Effector CD8-positive, alpha-beta T cell (primary cell): ENCODE results near the gene IGFL2.
"Not testable (repeated sequence)": the region's sequence is repeated elsewhere in the genome, so short reads cannot be mapped to it uniquely, and the experiment has no call there.

Experiments used
- DNase-seq: peaks from one replicate; lab custom pipeline; 2025; lab: John Stamatoyannopoulos, UW

The IGFL2 gene

GRCh38 chr19:46142294-46142693 is 5.7 kb upstream of the IGFL2 start:
- no peak for DNase-seq

GRCh38 chr19:46144756-46145155 is 3.3 kb upstream of the IGFL2 start:
- no peak for DNase-seq

GRCh38 chr19:46147166-46147740 is 785 bp upstream of the IGFL2 start:
- DNase-seq, result no peak

DNA sequence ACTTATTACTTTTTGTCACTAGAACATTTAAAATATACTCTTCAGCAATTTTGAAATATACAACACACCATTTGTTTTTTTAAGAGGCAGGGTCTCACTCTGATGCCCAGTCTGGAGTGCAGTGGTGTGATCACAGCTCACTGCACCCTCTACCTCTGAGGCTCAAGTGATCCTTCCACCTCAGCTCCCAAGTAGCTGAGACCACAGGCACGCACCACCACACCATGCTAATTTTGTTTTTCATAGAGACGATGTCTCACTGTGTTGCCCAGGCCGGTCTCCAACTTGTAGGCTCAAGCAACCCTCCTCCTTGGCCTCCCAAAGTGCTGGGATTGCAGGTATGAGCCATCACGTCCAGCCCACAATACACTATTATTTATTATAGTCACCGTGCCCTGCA is 2.6 kb downstream of the IGFL2 start:
- no peak for DNase-seq

DNA sequence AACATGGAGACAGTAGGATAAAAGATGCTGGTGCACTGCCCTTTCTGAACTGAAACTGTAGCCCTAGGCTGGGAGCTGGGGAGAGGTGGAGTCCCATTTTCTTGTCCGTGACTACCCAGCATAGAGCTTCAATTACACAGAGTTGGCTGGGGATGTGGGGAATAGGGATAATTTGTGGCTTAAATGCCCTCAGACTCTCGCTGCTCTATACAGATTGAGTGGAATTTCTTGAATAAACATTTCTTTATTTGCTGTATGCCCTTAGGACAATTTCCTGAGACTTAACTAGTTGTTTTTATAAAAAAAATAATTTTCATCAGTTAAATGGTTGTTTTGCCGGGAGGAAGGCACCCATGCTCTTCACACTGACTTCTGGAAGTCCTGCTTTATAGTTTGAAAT is 7.2 kb downstream of the IGFL2 start:
- no peak for DNase-seq

GRCh38 chr19:46159418-46160232 is 11.6 kb downstream of the IGFL2 start:
- DNase-seq, result no peak

GRCh38 chr19:46160233-46160775 is 12.3 kb downstream of the IGFL2 start:
- DNase-seq, result no peak

- DNase-seq, result not testable (repeated sequence)
Measured at GRCh38 chr19:46161642-46162257, 13.7 kb downstream of the IGFL2 start.

GRCh38 chr19:46162731-46163130 is 14.7 kb downstream of the IGFL2 start:
- DNase-seq, result no peak

DNA sequence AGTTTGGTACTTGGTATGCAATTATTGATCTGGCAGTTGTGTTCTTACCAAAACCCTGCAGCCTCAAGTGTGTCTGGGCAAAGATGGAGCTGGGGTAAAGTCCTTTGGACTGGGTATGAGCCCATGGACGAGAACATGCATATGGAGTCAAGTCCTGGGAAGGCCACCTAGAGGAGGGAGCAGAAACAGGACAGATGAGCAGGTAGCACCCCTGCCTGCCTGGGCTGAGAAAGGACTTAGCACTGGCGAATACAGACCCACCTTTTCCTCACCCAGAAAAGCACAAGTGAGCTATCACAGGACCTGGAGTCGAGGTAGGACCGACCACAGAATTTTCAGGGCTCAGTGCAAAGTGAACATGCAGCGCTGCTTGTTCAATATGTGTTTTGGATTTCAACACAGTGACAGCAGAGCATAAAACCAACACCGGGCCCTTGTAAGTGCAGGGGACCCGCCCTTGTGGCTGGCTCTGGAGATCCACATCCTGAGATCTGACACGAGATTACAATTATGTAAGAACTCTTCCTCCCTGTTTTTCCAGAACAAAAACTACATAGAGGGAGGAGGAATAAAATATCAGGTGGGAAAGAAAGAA is 25.9 kb downstream of the IGFL2 start:
- no peak for DNase-seq

DNA sequence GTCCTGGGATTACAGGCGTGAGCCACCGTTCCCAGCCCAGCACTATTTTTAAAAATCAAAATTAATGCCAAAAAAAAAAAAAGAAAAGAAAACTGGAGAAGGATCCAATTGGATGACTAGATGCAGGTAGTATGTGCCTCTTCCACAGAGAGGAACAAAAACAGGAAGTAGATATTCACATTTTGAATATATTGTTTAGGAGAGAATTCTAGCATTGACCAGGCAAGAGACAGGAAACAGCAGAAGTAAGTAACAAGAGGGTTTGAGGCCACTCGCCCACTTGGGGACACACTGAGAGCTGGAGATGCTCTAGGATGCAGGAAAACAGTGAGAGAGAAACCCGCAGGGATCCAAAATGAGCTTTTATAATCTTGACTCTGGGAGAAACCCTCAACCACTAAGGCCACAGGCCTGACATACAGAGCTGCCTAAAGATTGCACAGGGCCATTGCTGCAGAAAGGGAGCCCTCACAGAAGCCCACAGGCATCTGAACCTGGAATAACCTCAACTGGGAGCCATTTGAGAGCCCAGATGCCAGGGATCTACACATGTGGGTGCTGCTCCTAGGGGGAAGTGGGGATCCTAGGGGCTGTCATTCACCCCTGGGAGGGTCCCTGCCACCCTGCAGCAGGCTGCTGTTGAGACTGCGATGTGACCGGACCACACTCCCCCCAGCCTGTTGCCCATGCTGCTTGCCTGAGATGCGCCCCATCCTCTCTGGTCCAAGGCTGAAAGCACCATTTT is 28.2 kb downstream of the IGFL2 start:
- no peak for DNase-seq

GRCh38 chr19:46179076-46179759 is 31.2 kb downstream of the IGFL2 start:
- DNase-seq, result no peak

DNA sequence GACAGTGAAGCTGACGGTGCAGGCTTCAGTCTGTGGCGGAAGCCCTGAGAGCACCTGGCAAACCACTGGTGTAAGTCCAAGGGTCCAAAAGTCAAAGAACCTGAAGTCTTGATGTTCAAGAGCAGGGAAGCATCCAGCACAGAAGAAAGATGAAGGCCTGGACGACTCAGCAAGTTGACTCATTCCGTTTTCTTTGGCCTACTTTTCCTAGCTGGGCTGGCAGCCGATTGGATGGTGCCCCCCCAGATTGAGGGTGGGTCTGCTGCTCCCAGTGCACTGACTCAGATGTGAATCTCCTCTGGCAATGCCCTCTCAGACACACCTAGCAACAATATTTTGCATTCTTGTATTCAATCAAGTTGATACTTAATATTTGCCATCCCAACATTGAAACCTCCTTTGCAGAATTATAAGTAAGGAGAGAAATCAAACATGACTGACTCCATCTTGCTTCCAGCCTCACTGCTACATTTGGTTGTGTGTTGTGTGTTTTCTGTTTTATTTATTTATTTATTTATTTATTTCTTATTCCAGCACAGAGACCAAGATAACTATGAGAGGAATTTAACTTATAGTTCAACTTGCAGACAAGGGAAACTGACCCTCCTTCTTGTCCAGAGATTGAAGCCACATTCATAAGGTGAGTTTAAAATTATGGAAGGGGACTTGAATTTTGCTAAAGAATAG is 32.8 kb downstream of the IGFL2 start:
- no peak for DNase-seq

DNA sequence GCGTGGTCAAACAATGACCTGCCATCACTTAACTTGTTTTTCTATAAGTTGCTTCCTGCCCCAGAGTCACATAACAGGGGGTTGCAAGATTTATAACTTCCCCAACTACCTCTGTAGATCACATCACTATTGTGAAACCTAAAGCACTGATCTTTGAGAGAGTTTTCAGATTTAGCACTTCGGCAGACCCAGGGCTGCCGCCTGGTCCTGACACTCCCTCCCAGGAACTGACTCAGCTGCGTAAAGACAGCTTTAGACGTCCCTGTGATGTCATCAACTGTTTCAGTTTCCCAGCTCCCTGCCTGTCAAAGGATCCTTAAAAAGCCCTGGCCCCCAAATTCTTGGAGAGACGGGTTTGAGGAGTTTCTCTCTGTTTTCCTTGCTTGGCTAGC is 33.3 kb downstream of the IGFL2 start:
- DNase-seq, result no peak

DNA sequence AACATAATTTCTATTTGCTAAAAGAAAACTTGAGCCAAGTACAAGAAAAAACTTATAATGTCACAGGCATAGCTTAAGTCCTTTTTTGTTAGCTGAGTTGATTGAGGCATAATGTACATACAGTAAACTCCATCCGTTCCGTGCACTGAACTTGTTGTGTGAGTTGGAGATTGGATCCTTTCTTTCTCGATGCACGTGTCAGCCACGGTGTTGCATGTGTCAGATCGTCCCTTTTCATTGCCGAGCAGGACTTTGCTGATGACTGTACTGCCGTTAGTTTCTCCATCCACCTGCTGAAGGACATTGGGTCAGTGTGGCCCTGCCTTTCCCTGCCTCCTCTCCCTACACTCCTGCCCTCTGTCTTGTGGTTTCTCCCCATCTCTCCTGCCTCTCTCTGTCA is 34.4 kb downstream of the IGFL2 start:
- no peak for DNase-seq

DNA sequence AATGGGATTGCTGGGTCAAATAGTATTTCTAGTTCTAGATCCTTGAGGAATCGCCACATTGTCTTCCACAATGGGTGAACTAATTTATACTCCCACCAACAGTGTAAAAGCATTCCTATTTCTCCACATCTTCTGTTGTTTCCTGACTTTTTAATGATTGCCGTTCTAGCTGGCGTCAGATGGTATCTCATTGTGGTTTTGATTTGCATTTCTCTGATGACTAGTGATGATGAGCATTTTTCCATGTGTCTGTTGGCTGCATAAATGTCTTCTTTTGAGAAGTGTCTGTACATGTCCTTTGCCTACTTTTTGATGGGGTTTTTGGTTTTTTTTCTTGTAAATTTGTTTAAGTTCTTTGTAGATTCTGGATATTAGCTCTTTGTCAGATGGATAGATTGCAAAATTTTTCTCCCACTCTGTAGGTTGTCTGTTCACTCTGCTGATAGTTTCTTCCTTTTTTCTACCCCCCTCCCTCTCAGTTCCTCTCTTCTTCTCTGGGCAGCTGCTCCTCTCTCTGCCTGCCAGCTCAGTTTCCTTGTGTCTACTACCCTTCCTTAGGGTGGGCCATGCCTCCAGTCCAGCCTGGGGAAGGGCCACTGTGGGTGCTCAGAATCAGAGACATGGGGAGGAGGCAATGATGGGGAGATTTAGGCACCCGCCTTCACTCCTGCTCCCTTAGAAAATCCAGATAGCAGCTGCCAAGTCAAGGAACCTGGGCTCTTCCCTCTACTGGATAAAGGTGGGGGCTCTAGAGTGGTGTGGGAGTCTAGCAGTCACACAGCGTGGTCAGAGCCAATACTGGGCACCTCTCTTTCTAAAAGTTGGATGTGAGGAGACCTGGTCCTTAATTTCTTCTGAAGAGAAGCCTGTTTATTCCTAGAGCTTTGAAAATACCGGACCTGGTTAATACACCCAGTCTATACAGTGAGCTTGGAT is 37.0 kb downstream of the IGFL2 start:
- not testable (repeated sequence) for DNase-seq

DNA sequence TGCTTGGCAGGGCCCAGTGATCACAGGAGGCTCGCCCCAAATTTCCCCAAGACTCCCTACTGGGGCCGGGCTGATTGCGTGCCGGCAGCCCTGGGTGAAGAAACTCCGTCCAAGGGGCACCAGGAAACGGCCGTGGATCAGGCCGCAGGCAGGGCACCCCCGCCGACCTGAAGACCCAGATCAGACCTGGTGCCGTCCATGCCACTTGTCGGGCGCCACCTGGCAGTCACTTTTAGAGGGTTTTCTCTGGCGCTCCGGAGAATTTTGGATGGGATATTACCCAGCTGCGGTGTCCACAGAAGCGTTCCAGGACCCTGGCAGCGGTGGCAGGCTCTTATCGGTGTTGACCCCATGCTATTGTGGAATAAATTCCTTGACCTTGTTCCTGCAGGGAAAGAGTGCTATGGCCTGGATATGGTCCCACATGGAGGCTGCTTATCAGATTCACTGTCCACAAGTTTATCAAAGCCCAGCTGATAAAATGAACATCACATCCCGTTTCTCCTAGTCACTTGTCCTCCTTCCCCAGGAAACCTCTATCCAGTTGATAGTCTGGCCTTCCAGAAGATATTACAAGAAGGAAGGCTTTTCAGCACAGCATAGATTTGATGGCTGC is 38.2 kb downstream of the IGFL2 start:
- DNase-seq, result no peak

GRCh38 chr19:46186717-46187101 is 38.7 kb downstream of the IGFL2 start:
- no peak for DNase-seq
